IMR-90 (cell line): ENCODE measurements around the gene PPA2. TPM values are rescaled to one million over a fixed set of nuclear protein-coding genes. Genes with fewer than 3 reads are reported as not detected.

Experiments used
- ATAC-seq: fragments of 200-7000 bp; cut with Tn5 transposase; 2 replicates; pipeline ENCODE4 v1.9.1; 2020; ENCODE audit warnings: low read depth, mild to moderate bottlenecking, moderate library complexity
- BruUV-seq: library from RNA; stranded (reverse); fragments of 400-500 nt; replicated peaks from 2 replicates; lab custom pipeline; 2021; lab: Mats Ljungman, UMichigan
- CTCF ChIA-PET: fragments of 300-600 bp; formaldehyde crosslinking; extraction: SDS; loops from one replicate; lab custom pipeline; 2021; ENCODE audit warnings: antibody characterized with exemption; lab: Yijun Ruan, JAX
- POLR2A ChIA-PET: fragments of 300-600 bp; sonication (Branson Sonifier 250); formaldehyde crosslinking; loops from one replicate; lab custom pipeline; 2022; ENCODE audit warnings: antibody characterized with exemption; ENCODE audit not compliant: unreplicated experiment; lab: Charles Lee
- DNase-seq: peaks from one replicate; pipeline ENCODE4 v3.0.0; 2013
- H2AFZ ChIP-seq: replicated peaks from 2 replicates; pipeline ENCODE3; 2013; ENCODE audit warnings: low read length, mild to moderate bottlenecking; ENCODE audit not compliant: poor library complexity
- H2AK5ac ChIP-seq: 2 replicates; pipeline ENCODE4 v1.6.1; 2013; ENCODE audit warnings: low read depth, low read length, inconsistent platforms
- H2AK9ac ChIP-seq: replicated peaks from 2 replicates; pipeline ENCODE3; 2013; ENCODE audit warnings: mild to moderate bottlenecking, low read depth, low read length, moderate library complexity; ENCODE audit not compliant: poor library complexity
- H2BK120ac ChIP-seq: 2 replicates; pipeline ENCODE4 v1.6.1; 2013; ENCODE audit warnings: low read depth, low read length, inconsistent platforms
- H2BK15ac ChIP-seq: 3 replicates; pipeline ENCODE4 v1.6.1; 2013; ENCODE audit warnings: low read depth, low read length, inconsistent platforms
- H2BK20ac ChIP-seq: 2 replicates; pipeline ENCODE4 v1.6.1; 2013; ENCODE audit warnings: low read depth, mild to moderate bottlenecking, inconsistent platforms, low read length, moderate library complexity
- H2BK5ac ChIP-seq: 2 replicates; pipeline ENCODE4 v1.6.1; 2013; ENCODE audit warnings: mild to moderate bottlenecking, low read depth, low read length, inconsistent platforms; ENCODE audit not compliant: poor library complexity, severe bottlenecking
- H3K14ac ChIP-seq: replicated peaks from 2 replicates; pipeline ENCODE4 v1.6.1; 2013; ENCODE audit warnings: low read depth, low read length, inconsistent platforms
- H3K18ac ChIP-seq: 2 replicates; pipeline ENCODE4 v1.6.1; 2013; ENCODE audit warnings: low read depth, low read length, control low read depth
- H3K23ac ChIP-seq: 2 replicates; pipeline ENCODE4 v1.6.1; 2013; ENCODE audit warnings: low read depth, low read length, inconsistent platforms
- H3K27ac ChIP-seq: 2 replicates; pipeline ENCODE4 v1.5.1; 2013; ENCODE audit warnings: mild to moderate bottlenecking, control low read depth, low read length; ENCODE audit not compliant: insufficient read depth
- H3K27me3 ChIP-seq: 2 replicates; pipeline ENCODE4 v1.6.1; 2013; ENCODE audit warnings: low read length; ENCODE audit not compliant: control insufficient read depth, insufficient read depth
- H3K36me3 ChIP-seq: 2 replicates; pipeline ENCODE4 v1.6.1; 2013; ENCODE audit warnings: low read length, mixed read lengths; ENCODE audit not compliant: control insufficient read depth, insufficient read depth
- H3K4ac ChIP-seq: 2 replicates; pipeline ENCODE4 v1.6.1; 2013; ENCODE audit warnings: low read depth, low read length, inconsistent platforms
- H3K4me1 ChIP-seq: 2 replicates; pipeline ENCODE4 v1.6.1; 2013; ENCODE audit warnings: low read length, mixed read lengths; ENCODE audit not compliant: control insufficient read depth, insufficient read depth
- H3K4me2 ChIP-seq: 2 replicates; pipeline ENCODE4 v1.6.1; 2013; ENCODE audit warnings: low read depth, mild to moderate bottlenecking, control low read depth, low read length, moderate library complexity
- H3K4me3 ChIP-seq: 2 replicates; pipeline ENCODE4 v1.5.1; 2013; ENCODE audit warnings: low read depth, mild to moderate bottlenecking, control low read depth, low read length, moderate library complexity; ENCODE audit not compliant: insufficient read depth
- H3K56ac ChIP-seq: 2 replicates; pipeline ENCODE4 v1.6.1; 2013; ENCODE audit warnings: low read length, inconsistent platforms; ENCODE audit not compliant: insufficient read depth; ENCODE audit errors: extremely low read depth
- H3K79me1 ChIP-seq, 2 experiments: 2 replicates each; pipeline ENCODE4 v1.6.1; 2013; ENCODE audit warnings: low read length in 2 of 2, inconsistent platforms in 1 of 2, low read depth in 1 of 2
- H3K9ac ChIP-seq: 2 replicates; pipeline ENCODE4 v1.6.1; 2013; ENCODE audit warnings: low read depth, low read length, control low read depth
- H3K9me1 ChIP-seq: 2 replicates; pipeline ENCODE4 v1.6.1; 2013; ENCODE audit warnings: low read length, inconsistent platforms; ENCODE audit not compliant: insufficient read depth
- H3K9me3 ChIP-seq: 2 replicates; pipeline ENCODE4 v1.6.1; 2013; ENCODE audit warnings: low read length; ENCODE audit not compliant: control insufficient read depth, insufficient read depth
- H4K20me1 ChIP-seq: 2 replicates; pipeline ENCODE4 v1.6.1; 2013; ENCODE audit warnings: low read length, inconsistent platforms; ENCODE audit not compliant: insufficient read depth
- H4K5ac ChIP-seq: 2 replicates; pipeline ENCODE4 v1.6.1; 2013; ENCODE audit warnings: mild to moderate bottlenecking, low read depth, low read length, control low read depth
- H4K8ac ChIP-seq, 2 experiments: 2 replicates each; pipeline ENCODE4 v1.6.1; 2013; ENCODE audit warnings: low read depth in 2 of 2, low read length in 2 of 2, control low read depth in 1 of 2, inconsistent platforms in 1 of 2
- H4K91ac ChIP-seq: 2 replicates; pipeline ENCODE4 v1.6.1; 2013; ENCODE audit warnings: low read depth, low read length, inconsistent platforms; ENCODE audit not compliant: insufficient read depth
- CHD1 ChIP-seq: IDR thresholded peaks from 2 replicates; pipeline ENCODE4 v1.6.1; 2012; ENCODE audit warnings: low read depth, low read length, improper control_type of control experiment
- MAZ ChIP-seq: IDR thresholded peaks from 2 replicates; pipeline ENCODE4 v1.6.1; 2012; ENCODE audit warnings: low read depth, mild to moderate bottlenecking, low read length, improper control_type of control experiment, moderate library complexity, borderline replicate concordance
- POLR2A ChIP-seq: IDR thresholded peaks from 2 replicates; pipeline ENCODE4 v1.6.1; 2012; ENCODE audit warnings: mild to moderate bottlenecking, low read depth, low read length
- RCOR1 ChIP-seq: IDR thresholded peaks from 2 replicates; pipeline ENCODE4 v1.6.1; 2012; ENCODE audit warnings: mild to moderate bottlenecking, low read length, improper control_type of control experiment; ENCODE audit not compliant: insufficient replicate concordance
- RFX5 ChIP-seq: IDR thresholded peaks from 2 replicates; pipeline ENCODE4 v1.8.0; 2012; ENCODE audit warnings: low read depth, mild to moderate bottlenecking, low read length, moderate library complexity
- WGBS, 2 experiments: methylation state at CpG; one replicate each; pipeline versions ENCODE4 v1.1.5 to v1.1.7; 2013; ENCODE audit warnings: missing lambda C conversion rate in 2 of 2; ENCODE audit not compliant: insufficient read length in 1 of 2; ENCODE audit errors: extremely low coverage in 2 of 2; 5-methylcytosine and 5-hydroxymethylcytosine counted together
- dilution Hi-C: fragments of 300-500 bp; cut with HindIII; formaldehyde crosslinking; loops from one replicate; pipeline ENCODE4 v1.14.3; 2018; ENCODE audit warnings: low sequenced_read_pairs; ENCODE audit not compliant: unreplicated experiment
- in situ Hi-C: fragments of 300-500 bp; cut with MboI; formaldehyde crosslinking; loops from 3 replicates; pipeline ENCODE4 v1.14.3; 2019; ENCODE audit warnings: low sequenced_read_pairs, inconsistent platforms, mixed read lengths
- intact Hi-C: fragments of 100-400 bp; cut with micrococcal nuclease; formaldehyde crosslinking; loops from 2 replicates; pipeline ENCODE4 v1.10.0; 2022
- polyA plus RNA-seq, 3 experiments: library from polyadenylated mRNA; depleted of rRNA; stranded (reverse); fragments of >200 nt; gene quantifications; 2 replicates each; pipeline ENCODE4 v1.2.3, GENCODE V29; 2012; ENCODE audit warnings: low replicate concordance in 1 of 3
- total RNA-seq: library from RNA; depleted of rRNA; stranded (reverse); fragments of >200 nt; gene quantifications from 2 replicates; pipeline ENCODE4 v1.2.3, GENCODE V29; 2012
- TF ChIP-seq, protein P1 (sequence below): fragments of 150-350 bp; IDR thresholded peaks from 2 replicates; pipeline ENCODE4 v1.6.1; 2016; ENCODE audit warnings: low read depth, mild to moderate bottlenecking, low read length, moderate library complexity, borderline replicate concordance

The PPA2 gene
- total and polyA plus RNA-seq, 2 of the 4 experiments (the other 2 are of a cell fraction), result 43.1 to 52.5 TPM

DNA sequence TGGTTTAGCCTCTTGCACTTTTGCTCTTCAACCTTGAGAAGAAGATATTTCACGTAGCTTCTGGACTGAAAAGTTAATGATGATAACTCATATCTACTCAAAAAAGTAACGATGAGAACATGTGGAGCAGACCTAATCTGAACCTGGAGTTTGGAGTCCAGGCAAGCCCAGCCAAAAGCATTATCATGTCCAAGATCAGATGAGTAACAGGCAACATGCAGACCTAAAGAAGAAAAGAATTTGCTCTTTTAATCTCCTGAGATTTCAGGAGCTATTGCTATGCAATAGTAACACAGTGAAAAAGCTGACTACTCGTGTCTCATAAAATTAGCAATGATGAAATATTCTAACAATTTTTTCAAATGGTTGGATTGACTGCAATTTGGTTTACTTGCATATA lies 21.8 kb upstream of the PPA2 start:
- Histone ChIP-seq H3K14ac (no peak overlapping the region), H2AK5ac (no peak overlapping the region), H2BK15ac (no peak overlapping the region), H3K4me1 (no peaks in the 10 kb centered on the region), H3K36me3 (no peaks in the 10 kb centered on the region), H3K4ac (no peak overlapping the region), H2BK20ac (no peak overlapping the region), H3K4me2 (no peak overlapping the region), H4K20me1 (no peaks in the 10 kb centered on the region), H3K4me3 (no peak overlapping the region), H2AK9ac (no peak overlapping the region), H4K91ac (no peak overlapping the region), H3K56ac (no peak overlapping the region), H3K27me3 (no peaks in the 10 kb centered on the region), H4K5ac (no peak overlapping the region), H3K9ac (no peak overlapping the region), H3K79me1 (no peaks in the 10 kb centered on the region), H3K23ac (no peak overlapping the region), H3K9me1 (no peaks in the 10 kb centered on the region), H2BK5ac (no peak overlapping the region), H4K8ac (no peak overlapping the region), H3K18ac (no peak overlapping the region), H3K9me3 (no peaks in the 10 kb centered on the region), H2BK120ac (no peak overlapping the region), H3K27ac (no peak overlapping the region), H2AFZ (no peak overlapping the region)
- ATAC-seq (no peak), DNase-seq (no peak)
- TF ChIP-seq, protein P1, sequence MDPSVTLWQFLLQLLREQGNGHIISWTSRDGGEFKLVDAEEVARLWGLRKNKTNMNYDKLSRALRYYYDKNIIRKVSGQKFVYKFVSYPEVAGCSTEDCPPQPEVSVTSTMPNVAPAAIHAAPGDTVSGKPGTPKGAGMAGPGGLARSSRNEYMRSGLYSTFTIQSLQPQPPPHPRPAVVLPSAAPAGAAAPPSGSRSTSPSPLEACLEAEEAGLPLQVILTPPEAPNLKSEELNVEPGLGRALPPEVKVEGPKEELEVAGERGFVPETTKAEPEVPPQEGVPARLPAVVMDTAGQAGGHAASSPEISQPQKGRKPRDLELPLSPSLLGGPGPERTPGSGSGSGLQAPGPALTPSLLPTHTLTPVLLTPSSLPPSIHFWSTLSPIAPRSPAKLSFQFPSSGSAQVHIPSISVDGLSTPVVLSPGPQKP, result no peak
- TF ChIP-seq CHD1 (no peak), RCOR1 (no peak), MAZ (no peak), POLR2A (no peak), RFX5 (no peak)
- intact Hi-C loops, result no loop called here
- dilution Hi-C loops, result no loop called here
- ChIA-PET POLR2A (no interaction called here), CTCF (no interaction called here)
- no TSS peak for BruUV-seq
- in situ Hi-C loops, result no loop called here
- WGBS, 2 experiments, result no CpG with 5 or more reads among the region's 3 CpGs
